Stimulated activated CD4-positive, alpha-beta T cell treated with anti-CD3 and anti-CD28 coated beads, Interleukin-4, amount 100 ng/mL, for 4 hours (primary cell): Measurements from ENCODE around the gene BTBD6.

Source experiments
- DNase-seq, 2 experiments: peaks; one replicate each; pipeline ENCODE4 v3.0.0-alpha.2; 2020

Gene BTBD6

DNA sequence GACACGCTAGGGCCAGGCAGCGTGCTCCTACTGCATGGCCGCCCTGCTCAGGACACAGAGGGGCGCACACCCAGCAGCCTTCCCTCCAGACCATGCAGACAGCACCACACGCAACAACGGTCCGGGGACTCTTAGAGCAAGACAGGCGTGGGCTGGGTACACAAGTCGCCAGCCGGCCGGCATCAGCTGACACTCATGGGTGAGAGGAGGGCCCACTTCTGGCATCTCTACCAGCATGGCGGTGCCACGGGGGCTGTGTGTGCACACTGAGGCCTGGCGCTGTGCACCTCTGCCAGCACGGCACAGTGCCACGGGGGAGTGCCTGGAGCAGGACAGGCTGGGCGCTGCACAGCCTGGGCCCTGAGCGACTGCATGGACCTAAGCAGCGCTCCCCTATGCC, 6.7 kb upstream of the BTBD6 start:
- DNase-seq = no peak

DNA sequence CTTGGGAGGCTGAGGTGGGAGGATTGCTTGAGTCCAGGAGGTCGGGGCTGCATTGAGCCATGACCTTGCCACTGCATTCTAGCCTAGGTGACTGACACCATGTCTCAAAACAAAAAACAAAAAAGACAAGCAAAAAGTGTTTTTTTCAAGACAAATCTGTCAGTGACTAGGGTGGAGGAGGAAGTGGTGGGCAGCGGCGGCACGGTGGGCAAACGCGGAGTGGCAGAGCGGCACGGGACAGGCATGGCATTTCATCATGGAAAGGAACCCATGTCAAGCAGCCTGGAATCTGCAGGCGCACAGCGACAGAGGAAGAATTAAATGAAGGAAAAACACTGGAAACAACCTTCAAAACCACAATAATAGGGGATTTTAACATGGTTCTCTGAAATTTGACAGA, 4.0 kb upstream of the BTBD6 start:
- DNase-seq = no peak

DNA sequence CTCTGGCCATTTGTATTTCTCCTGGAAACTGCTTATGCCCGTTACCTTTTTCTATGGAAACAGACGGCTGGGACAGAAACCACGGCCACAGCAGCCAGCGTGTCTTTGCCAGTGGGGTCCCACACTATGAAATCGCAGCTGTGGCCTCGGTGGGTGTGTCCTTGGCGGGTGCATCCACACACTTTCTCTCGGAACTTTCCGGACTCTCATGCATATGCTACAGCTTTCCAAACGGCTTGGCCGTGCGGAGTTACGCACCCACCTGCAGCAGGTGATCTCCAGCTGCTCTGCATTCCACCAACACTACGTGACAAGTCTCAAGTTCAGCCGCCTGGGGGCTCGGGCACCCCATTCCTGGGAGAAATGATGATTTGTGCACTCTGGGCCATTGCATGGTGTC, 1.3 kb upstream of the BTBD6 start:
- DNase-seq = no peak

DNA sequence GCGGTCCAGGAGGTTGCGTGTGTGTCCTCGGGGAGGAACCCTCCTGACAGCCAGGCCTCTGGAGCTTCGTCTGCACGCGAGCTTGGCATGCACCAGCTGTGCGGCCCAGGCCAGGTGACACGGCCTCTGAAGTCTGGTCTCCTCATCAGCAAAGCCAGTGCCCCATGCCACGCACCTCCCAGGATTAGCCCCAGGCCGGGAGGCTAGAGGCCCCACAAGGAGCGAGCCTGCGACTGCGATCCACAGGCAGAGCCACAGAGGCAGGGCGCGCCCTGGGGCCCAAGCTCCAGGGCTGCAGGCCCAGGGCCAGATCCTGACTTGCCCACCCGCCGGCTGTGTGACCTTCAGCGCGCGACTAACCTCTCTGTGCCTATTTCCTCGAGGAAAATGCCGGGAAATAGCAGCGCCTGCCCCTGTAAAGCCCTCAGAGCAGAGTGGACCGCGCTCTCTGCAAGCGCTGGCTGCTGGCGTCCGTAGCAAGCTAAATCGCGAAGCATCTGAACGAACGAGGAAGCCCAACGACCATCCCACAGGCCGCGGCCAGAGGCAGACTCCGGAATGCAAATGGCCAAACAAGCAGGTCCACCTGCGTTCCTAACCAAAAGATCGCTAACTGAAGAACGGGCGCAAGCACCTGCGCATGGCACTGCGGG, 492 bp upstream of the BTBD6 start:
- no peak for DNase-seq

DNA sequence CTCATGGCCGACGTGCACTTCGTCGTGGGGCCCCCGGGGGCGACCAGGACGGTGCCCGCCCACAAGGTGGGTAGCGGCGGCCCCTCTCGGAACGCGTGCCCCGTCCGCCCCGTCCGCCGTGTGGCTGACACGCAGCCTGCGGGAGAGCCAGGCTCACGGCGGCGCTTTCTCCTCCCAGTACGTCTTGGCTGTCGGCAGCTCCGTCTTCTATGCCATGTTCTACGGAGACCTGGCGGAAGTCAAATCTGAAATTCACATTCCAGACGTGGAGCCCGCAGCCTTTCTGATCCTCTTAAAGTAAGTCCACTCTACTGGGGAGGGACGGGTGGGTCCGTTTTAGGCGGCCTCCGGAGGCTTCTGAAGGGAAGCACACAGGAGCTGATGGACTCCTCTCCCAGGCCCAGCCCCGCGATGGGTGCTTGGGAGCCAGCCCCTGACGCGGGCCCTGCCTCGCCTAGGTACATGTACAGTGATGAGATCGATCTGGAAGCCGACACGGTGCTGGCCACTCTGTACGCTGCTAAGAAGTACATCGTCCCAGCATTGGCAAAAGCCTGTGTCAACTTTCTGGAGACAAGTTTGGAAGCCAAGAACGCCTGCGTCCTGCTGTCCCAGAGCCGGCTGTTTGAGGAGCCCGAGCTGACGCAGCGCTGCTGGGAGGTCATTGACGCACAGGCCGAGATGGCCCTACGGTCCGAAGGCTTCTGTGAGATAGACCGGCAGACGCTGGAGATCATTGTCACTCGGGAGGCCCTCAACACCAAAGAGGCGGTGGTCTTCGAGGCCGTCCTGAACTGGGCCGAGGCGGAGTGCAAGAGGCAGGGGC, 1.1 kb downstream of the BTBD6 start:
- DNase-seq = no peak

DNA sequence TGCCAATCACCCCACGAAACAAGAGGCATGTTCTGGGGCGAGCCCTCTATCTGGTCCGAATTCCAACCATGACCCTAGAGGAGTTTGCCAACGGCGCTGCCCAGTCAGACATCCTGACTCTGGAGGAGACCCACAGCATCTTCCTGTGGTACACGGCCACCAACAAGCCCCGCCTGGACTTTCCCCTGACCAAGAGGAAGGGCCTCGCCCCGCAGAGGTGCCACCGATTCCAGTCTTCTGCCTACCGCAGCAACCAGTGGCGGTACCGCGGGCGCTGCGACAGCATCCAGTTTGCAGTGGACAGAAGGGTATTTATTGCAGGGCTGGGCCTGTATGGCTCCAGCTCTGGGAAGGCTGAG, 1.7 kb downstream of the BTBD6 start:
- no peak for DNase-seq

DNA sequence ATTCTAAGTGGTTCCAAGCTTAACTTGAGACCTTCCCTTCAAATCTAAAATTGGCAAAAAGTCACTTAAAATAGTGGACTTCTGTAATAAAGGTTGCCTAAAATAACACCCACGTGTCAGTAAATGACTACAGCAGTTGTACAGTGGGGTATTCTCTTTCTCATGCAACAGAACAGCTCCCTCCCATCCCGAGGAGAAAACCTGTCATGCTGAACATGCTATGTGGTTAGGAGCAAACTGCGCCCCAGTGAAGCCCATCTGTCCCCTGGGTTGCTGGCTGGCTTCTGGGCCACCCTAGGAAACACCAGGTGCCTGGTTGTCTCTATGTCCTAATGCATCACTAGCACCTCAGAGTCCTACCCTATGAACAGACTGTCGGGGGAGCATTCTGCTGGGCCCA, 2.7 kb downstream of the BTBD6 start:
- no peak for DNase-seq

DNA sequence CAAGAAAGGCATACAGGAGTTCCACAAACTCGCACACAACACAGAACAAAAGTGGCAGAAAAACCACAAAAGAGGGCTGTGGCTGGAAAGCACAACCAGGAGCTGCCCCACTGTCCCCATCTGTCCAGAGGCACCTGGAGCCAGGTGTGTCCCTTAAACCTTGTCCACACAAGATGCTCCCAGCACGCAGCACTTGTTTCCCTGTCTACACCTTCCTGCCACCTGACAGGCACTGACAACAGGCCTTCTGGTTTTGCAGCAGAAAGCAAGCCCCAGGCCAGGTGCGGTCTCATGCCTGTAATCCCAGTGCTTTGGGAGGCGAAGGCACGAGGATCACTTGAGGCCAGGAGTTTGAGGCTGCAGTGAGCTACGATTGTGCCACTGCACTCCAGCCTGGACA, 3.6 kb downstream of the BTBD6 start:
- DNase-seq = no peak

DNA sequence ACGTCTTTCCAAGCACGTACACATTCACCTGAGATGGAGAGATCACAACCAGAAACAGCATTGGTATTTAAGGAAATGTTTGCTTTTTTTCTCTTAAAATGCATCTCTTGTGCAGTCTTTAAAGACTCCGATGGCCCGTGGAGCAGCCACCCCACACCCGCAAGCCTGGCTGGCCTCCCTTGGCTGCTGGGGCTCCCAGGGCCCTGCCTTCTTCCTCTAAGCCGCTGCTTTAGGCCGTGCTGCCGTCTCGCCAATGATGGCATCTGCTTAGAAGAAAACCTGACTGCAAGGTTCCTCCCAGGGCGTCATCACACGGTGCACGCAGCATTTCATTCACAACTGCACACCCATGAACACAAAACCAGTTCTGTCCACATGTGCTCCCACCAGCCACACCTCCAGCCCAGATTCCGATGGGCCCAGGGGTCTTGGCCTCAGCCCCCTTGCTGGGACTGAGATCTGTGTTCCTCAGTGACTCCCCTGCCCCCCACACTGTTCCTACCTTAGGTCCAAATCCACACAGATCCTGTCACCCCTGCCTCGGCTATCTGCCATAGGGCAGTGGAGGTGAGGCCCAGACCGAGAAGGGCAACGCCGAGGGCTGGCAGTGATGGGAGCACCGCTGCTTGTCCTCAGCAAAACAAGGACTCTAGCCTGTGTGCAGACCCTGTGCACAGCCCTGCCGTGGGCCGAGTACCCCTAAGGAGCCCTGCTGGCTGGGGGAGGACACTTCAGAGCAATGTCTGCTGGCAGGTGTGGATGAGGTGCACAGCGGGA, 4.4 kb downstream of the BTBD6 start:
- no peak for DNase-seq

DNA sequence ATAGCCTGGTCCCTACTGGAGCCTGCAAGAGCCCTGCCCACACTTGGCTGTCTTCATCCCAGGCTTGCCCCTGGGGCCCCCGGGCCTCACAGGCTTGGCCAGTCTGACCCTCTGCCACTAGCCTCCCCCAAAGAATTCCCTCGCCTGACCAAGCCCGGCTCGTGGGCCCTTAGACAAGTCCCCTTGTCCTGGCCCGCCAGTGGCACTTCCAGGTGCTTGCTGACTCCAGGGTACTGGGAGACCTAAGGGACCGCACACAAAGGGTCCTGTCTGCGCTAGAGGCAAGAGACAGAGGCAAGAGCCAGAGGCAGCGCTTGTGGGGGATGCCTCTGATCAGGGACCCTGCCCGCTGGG, 5.0 kb downstream of the BTBD6 start:
- DNase-seq = no peak

DNA sequence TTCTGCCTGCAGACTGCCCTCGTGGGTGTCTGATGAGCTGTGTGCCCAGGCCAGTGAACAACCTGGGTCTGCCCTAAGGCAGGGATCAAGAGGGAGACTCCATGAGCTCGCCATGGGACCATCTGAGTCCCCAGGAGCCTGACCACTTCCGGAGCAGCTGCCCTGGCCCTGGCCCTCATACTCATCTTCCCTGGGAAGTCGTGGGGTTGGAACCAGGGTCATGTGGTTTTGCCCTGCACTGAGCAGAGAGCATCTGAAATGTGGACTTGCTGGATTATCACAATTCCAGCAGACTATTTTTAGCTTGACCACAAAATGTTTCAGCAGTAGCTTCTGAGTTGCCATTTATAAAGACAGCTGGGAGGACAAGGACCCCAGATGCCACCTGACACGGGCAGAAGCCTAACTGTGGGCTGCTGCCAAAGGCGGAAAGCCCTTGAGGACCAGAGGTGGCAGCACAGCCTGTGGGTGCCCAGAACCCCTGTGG, 6.7 kb downstream of the BTBD6 start:
- no peak for DNase-seq

DNA sequence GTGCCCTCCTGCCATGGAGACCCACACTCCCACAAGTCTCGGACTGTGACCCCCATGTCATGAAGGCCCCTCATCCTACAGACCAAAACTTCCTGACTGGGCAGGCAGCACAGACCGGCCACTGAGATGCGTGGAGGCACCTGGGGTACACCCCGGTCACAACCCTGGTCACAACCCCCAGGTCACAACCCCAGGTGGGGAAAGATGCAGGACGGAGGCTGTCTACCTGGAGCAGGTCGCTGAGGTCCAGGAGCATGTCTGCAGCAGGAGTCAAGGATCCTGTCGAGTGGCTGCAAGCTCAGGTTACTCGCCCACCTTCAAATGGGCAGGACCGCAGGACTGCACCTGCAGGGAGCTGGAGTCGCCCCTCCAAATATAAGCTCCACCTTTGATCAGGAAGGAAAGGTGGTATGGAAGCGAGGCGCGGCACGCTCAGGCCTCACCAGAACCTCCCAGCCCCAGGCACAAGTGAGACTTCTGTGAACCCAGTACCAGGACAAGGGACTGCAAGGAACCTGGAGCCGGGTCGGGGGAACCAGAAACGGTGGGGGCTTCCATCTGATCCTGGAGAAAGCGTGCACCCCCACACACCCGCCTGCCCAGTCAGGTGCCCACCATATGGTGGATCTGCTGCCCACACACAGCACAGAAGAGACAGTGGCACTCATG, 8.1 kb downstream of the BTBD6 start:
- no peak for DNase-seq

DNA sequence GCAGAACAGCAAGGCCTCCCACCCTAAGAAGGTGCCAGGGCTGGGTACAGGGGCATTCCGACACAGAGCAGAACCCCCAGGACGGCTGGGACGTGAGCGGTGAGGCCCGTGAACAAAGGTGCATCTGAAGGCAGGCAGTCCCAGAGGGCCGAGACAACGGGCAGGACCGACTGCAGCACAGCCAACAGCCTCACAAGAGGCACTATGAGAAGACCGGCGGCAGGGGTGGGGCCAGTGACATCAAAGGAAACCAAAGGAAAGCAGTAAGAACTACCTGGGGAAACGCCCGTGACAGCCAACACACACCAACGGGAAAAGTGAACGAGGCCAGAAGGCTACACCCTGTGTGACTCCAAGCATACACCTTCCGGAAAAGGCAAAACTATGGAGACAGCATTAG, 9.1 kb downstream of the BTBD6 start:
- no peak for DNase-seq

DNA sequence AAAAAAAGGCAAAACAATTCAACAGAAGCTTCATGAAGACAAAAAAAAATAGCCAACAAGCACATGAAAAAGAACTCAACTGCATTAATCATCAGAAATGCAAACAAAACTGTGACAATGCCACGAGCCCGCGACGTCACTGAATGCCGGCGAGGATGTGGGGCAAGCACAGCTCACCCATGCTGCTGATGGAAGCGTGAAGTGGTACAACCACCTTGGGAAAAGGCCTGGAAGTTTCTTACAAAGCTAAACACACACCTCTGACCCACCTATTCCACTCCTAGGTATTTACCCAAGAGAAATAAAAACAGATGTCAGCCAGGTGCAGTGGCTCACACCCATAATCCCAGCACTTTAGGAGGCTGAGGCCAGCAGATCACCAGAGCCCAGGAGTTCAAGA, 10.5 kb downstream of the BTBD6 start:
- DNase-seq = no peak

DNA sequence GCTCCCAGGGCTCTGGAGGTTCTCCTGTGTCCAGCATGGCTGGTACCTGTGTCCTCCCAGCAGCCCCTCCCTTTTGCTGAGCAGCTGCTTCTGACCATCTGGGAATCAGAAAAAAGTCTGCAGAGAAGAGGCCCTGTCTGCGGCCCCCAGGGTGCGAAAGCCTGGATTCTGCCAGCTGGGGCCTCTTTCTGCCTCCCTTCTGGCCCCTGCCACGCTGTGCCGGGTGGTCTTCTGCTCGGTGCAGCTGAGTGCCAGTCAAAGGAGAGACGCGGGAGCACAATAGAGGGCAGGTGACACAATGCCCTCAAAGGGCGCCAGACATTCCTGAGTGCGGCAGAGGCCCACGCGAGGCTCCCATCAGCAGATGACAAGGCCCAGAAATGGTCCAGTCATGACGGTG, 12.6 kb downstream of the BTBD6 start:
- DNase-seq = no peak

DNA sequence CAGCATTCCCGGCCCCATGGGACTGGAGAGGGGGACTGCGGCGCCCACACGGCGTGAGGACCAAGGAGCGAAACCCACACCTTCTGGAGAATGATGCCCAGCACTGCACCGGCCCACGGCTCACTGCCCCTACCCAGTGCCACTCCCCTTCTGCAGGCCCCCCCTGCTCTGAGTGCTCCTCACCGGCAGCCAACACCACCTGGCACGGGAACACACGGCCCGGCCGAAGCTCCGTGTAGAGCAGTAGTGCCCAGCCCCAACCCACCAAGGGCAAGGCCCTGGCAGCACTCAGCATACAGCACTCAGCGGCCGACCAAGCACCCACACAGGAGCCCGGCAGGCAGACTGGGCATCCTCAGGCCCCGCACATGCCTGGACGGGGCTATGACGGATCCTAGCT, 13.4 kb downstream of the BTBD6 start:
- DNase-seq = no peak

DNA sequence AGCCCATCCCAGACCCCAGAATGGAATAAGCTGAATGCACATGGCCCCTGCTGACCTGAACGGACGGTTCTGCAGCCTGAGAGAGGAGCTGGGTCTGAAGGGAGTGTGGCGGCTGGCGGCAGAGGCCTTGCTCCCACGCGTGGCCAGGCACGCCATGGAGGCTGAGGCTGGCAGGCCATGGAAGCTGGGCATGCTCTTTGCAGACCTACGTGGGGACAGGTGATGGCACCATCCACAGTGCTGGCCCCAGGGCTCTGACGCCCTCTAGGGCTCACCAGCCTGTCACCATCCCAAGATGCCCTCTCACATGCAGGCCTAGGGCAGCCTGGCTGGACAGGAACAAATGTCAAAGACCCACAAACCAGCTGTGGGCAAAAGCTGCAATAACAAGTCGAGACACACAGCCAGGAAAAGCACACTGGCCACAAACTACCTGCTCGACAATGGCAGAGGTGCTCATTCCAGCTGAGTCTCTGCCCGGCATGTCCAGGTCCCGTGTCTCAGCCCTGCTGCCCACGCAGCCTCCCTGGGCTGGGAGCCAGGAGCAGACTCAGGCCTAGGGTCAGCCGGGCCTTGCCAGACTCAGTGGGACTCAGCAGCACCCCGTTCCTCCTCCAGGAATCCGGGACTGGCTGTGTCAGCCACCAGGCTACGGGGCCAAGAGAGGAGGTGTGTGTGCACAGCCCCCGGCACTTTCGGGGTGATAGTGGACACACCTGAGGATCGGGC, 19.7 kb downstream of the BTBD6 start:
- no peak for DNase-seq

DNA sequence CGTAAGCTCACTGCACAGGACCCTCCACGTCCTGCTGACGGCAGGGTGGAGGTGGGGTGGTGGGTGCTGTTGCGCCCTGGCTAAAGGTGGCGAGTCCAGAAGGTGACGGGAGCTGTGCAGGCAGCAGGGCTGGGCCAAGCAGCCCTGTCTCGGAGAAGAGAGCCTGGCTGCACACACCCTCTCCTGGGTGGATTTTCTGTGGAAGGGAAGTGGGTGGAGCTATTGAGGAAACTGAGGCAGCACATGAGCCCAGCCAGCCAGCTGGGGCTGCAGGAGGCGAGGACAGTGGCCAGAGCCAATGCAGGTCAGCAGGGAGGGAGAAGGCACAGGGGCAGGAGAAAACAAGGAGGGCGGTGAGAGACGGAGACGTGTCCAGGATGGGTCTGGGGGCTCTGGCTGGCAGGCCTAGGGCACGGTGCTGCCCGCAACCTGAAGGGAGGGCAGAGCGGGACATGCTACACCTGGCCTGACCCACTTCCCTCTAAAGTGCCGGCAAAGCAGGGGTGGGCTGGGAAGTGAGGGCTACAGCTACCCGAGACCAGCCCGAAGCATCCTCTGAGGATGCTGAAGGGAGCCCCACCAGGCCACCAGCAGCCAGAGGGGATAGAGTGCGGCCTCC, 20.5 kb downstream of the BTBD6 start:
- no peak for DNase-seq

DNA sequence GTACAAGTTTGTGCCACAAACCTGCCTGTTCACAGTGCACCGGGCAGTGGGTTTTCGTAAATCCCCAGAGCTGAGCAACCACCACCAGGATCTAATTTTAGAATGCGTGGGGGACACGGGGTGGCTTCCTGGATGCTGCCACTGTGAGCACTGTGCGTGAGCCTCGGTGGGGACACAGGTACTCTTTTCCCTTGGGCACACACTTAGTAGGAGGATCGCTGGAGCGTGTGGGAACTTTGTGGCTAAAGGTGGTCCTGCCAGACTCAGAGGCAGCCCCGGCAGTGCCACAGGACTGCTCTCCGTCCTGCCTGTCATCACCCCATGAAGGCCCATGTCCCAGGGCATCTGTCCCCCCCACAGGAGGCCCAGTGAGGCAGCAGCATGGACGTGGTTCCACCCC, 21.1 kb downstream of the BTBD6 start:
- DNase-seq = no peak

DNA sequence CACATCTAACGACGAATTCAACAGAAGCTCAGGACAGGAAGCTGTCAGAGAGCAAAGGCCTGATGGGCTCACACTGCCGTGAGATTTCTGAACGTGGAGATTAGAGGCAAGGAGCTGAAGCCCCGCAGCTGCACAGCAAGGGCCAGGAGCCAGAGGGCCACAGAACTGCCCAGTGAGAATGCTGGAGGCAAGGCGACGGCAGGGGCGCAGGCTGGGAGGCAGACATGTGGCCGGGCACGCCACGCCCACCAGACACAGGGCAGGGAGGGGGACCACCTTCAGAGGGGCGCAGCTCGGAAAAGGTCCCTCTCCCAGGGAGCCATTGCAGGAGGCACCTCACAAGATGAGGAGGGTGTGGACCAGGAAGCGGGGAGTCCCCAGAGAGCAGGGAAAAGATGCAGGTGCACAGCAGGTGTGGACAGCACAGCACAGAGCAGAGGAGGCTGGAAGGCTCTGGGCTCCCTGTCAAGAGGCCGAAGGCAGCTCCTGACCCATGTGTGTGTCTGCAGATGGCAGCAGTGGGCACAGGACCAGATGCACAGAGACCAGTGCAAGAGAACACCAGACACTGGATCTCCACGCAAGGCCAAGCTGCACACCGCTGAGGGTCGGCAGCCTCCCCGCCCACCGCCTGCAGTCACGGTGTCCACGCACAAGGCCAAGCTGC, 23.0 kb downstream of the BTBD6 start:
- no peak for DNase-seq

DNA sequence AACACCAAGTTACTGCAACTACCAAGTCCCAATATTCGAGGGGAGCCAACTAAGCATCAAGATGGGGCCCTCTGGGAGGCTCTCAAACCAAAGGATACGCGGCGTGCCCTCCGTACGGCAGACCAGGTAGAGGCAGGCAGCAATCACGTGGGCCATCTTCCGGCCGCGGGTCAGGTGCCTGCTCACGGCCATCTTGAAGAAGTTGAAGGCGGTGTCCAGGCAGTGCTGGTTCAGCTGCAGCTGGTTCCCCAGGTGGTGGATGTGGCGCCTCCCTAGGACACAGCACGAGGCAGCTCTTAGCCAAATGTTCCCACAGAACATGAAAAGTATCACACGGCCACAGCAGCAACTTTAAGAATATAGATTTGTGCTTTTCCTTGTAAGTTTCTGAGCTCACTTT, 24.3 kb downstream of the BTBD6 start:
- no peak for DNase-seq

DNA sequence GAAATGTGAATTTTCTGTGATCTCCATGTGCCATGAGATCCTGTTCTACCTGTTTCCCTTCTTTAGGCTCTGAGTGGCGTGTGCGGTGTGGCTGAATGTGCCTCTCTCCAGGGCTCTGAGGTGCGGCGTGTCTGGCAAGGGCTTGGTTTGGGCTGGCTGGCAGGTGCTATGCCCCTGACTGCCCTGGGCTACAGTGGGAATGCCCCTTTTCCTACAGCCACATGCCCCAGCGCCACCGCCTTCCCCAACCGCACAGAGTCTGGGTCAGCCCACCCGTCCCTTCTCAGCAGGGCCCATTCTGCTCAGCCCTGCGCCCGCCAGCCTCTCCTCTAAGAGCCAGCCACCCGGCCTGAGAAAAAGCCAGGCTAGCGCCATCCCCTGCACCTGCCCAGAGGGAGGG, 24.7 kb downstream of the BTBD6 start:
- DNase-seq = no peak
